ENCODE data around the gene EIF4A3. TPM values are rescaled to one million over a fixed set of nuclear protein-coding genes. Genes with fewer than 3 reads are reported as not detected.
A peak's percentile ranks its signal among the peaks of the same experiment; 100 is the strongest.
"Not testable (repeated sequence)": the region's sequence is repeated elsewhere in the genome, so short reads cannot be mapped to it uniquely, and the experiment has no call there.

The EIF4A3 gene
- total RNA-seq, 1 experiment from 2014 or later: 150 TPM

- no peak for DNase-seq (ENCODE audit: low read depth)
These were observed 26.2 kb upstream of the EIF4A3 start for GRCh38 chr17:80173126-80173525.

GRCh38 chr17:80171681-80172080, 24.8 kb upstream of the EIF4A3 start:
- DNase-seq (ENCODE audit: low read depth): no peak

- DNase-seq (ENCODE audit: low read depth): no peak
These were observed 23.0 kb upstream of the EIF4A3 start, which contains the start of gene CARD14 for GRCh38 chr17:80169784-80170500. TSS of gene CARD14 (plus strand) at chr17:80170030. CDS start at chr17:80181439, 11,409 bp downstream.

- no peak for DNase-seq (ENCODE audit: low read depth)
These were observed 22.2 kb upstream of the EIF4A3 start for GRCh38 chr17:80169107-80169506.

- DNase-seq (ENCODE audit: low read depth): no peak
These were observed 21.4 kb upstream of the EIF4A3 start for GRCh38 chr17:80168371-80168770.

- no peak for DNase-seq (ENCODE audit: low read depth)
These were observed 19.5 kb upstream of the EIF4A3 start for GRCh38 chr17:80166446-80166845.

- no peak for DNase-seq (ENCODE audit: low read depth)
These were observed 17.3 kb upstream of the EIF4A3 start for GRCh38 chr17:80164185-80164584.

- no peak for DNase-seq (ENCODE audit: low read depth)
These were observed 16.4 kb upstream of the EIF4A3 start for GRCh38 chr17:80163336-80163735.

GRCh38 chr17:80160536-80160935, 13.6 kb upstream of the EIF4A3 start:
- DNase-seq (ENCODE audit: low read depth): no peak

- DNase-seq (ENCODE audit: low read depth): no peak
These were observed 11.9 kb upstream of the EIF4A3 start for GRCh38 chr17:80158846-80159245.

GRCh38 chr17:80155600-80155999, 8.7 kb upstream of the EIF4A3 start:
- DNase-seq (ENCODE audit: low read depth): not testable (repeated sequence)

- DNase-seq (ENCODE audit: low read depth): no peak
These were observed 7.2 kb upstream of the EIF4A3 start for GRCh38 chr17:80154166-80154565.

- DNase-seq (ENCODE audit: low read depth): no peak
These were observed 6.1 kb upstream of the EIF4A3 start for GRCh38 chr17:80153004-80153403.

GRCh38 chr17:80152081-80152702, 5.3 kb upstream of the EIF4A3 start:
- peak; percentile 65 for DNase-seq (ENCODE audit: low read depth)

GRCh38 chr17:80151333-80151732, 4.4 kb upstream of the EIF4A3 start:
- DNase-seq (ENCODE audit: low read depth): no peak

- no peak for DNase-seq (ENCODE audit: low read depth)
These were observed 550 bp downstream of the EIF4A3 start for GRCh38 chr17:80146121-80147034.

GRCh38 chr17:80145076-80146075, 1.6 kb downstream of the EIF4A3 start:
- no peak for DNase-seq (ENCODE audit: low read depth)

GRCh38 chr17:80142929-80143328, 4.0 kb downstream of the EIF4A3 start:
- no peak for DNase-seq (ENCODE audit: low read depth)

- DNase-seq (ENCODE audit: low read depth): no peak
These were observed 5.3 kb downstream of the EIF4A3 start for GRCh38 chr17:80141463-80142165.

- DNase-seq (ENCODE audit: low read depth): no peak
These were observed 8.0 kb downstream of the EIF4A3 start for GRCh38 chr17:80138856-80139426.
